GM18511 (cell line): ENCODE measurements around the gene EHBP1L1.

ENCODE experiments used
- ATAC-seq: cut with Tn5 transposase; IDR thresholded peaks from one replicate; pipeline ENCODE4 v1.9.1; 2021; ENCODE audit warnings: mild to moderate bottlenecking, moderate library complexity; ENCODE audit not compliant: unreplicated experiment

The EHBP1L1 gene

DNA sequence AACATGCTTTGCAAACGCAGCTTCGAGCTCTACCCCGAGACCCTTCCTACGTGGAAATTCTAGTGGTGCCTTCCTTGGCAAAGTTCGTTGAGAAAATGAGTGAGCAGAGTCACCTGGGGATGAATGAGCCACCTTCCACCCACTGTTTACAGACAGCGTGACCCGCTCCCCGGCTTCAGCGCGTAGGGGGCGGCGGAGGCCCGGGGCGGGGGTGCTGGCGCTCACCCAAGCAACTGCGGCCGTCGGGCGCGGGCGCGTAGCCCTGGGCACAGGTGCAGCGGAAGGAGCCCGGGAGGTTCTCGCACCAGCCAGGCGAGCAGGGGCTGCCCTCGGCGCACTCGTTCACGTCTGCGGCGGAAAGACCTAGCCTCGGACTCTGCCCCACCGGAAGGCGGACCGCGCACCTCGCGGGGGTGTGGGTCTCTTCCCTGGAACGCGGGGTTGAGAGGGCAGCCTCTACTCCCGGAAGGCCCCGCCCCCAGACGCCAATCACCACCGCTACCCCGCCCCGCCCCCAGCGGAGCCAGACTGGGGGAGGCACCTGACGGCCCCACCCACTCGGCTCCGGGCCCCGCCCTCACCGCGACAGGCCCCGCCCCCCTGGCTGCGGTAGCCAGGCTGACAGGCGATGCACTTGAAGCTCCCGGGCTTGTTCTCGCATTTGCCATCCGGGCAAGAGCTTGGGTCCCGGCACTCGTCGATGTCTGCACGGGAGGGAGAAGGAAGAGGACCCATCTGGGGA lies 29.5 kb upstream of the EHBP1L1 start:
- peak; percentile 64 for ATAC-seq

GRCh38 chr11:65547446-65548125 lies 28.3 kb upstream of the EHBP1L1 start:
- ATAC-seq: no peak

- no peak for ATAC-seq
These were observed 27.5 kb upstream of the EHBP1L1 start for GRCh38 chr11:65548395-65548794.

GRCh38 chr11:65549096-65549495 lies 26.8 kb upstream of the EHBP1L1 start:
- ATAC-seq: no peak

DNA sequence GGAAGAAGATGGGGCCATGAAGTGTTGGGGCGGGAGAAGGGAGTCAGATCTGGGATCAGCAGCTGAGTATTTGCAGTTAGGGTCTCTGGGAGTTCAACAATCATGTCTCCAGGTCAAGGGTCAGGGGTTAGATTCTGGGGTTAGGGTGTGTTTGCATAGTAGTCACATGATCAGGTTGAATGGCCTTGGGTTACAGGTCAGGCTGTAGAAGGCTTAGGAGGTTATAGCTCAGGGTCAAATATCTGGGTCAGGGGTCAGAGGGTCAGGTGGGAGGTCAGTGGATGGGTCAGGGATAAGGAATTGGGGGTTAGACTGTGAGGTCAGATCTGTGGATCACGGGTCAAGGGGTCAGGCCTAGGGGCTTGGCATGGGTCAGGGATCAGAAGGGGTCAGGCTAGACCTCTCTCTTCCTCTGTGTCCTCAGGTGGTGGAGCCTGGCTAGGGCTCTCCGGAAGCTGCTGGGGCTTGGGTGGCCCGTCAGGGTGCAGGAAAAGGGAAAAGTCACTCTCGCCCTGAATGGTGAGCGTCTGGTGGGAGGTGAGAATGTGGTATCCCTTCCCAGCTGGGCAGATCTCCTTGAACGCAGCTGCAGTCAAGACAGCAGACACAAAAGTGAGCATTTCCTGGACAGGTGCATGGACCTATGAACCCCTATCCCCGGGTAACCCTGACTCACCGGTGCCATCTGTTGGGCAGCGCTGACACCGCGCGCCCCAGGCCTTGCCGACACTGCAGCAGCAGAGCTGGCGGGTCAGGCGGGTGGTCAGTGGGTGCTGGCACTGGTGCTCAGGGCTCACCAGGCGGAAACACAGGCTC lies 24.1 kb upstream of the EHBP1L1 start:
- peak; percentile 58 for ATAC-seq

DNA sequence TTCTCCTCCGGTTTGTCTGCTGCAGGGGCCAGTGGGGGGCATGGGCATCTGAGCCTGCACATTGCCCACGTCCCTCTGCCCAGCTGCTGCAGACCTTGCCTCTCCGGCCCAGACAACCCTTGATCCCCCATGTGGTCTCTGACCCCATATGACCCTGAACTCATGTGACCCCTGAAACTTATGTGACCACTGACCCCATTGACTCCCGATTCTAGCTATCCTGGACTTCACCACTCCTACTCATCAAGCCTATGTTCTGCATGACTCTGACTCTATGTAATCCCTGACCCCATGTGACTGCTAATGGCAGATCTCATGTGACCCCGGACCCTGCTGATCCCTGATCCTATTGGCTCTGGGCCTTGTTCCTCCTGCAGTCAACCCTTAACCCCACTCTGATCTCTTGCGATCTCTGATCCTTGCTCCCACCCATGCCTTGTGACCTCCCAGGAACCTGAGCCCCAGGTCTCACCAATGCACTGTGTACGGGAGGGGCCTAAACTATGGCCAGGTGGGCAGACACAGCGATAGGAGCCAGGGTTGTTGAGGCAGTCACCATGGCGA lies 23.4 kb upstream of the EHBP1L1 start:
- no peak for ATAC-seq

DNA sequence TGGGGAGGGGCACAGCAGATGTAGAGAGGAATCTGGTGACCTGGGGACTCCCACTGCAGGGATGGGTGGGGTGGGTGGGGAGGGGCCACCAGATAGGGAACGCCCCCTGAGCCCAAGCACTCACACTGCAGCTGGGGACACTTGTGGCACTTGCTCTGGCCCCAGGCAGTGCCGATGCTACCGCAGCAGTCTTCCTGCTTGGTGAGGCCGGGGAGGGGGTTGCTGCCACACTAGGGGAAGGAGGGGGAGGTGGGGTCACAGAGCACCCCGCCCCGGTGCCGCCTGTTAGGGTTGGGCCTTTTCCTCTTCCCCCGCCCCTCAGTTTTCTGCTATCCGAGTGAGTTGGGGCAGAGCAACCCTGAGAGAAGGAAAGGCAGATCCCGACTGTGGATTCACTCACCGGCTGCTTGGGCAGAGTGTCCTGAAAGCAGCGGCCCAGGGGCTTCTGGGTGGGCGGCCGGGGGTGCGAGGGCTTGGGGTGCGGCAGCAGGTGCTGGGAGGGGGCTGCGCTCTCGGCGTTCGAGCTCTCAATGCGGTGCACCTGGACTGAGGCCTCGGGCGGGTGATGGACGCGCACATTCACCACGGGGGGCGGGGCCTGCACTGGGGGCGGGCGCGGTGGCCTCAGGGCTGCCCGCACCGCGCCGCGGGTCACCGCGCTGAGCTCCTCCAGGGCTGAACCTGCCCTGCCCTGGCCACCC lies 22.4 kb upstream of the EHBP1L1 start:
- no peak for ATAC-seq

DNA sequence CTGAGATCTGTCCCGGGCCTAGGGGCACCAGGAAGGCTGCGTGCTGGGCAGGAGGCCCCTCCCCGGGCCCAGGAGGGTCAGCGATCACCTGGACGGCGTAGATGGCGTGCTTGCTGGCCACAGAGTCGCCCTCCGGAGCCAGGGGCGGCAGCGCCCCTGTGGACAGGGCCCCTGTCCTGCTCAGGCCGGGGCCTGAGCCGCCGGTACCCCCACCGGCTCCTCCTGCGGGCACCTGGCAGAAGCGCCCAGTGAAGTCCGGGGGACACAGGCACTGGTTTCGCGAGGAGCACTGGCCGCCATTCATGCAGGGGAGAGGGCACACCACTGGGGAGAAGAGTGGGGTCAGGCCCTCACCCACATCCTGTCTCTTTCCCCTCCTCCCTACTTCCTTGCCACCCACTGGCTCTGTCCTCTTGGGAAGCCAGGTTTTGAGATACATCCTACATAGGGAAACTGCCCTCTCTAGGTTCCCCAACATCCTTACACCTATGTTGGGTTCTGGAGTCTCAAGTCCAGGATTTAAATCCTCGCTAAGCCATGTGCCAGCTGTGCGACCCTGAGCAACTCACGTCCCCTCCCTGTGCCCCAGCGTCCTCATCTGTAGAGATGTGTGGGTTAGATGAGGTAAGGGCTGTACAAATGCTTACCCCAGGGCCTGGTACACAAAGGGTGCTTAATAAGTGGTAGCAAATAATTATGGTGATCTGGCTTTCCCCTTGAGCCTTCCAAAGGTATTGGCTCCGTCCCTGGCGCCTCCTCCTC lies 21.6 kb upstream of the EHBP1L1 start:
- ATAC-seq: no peak

DNA sequence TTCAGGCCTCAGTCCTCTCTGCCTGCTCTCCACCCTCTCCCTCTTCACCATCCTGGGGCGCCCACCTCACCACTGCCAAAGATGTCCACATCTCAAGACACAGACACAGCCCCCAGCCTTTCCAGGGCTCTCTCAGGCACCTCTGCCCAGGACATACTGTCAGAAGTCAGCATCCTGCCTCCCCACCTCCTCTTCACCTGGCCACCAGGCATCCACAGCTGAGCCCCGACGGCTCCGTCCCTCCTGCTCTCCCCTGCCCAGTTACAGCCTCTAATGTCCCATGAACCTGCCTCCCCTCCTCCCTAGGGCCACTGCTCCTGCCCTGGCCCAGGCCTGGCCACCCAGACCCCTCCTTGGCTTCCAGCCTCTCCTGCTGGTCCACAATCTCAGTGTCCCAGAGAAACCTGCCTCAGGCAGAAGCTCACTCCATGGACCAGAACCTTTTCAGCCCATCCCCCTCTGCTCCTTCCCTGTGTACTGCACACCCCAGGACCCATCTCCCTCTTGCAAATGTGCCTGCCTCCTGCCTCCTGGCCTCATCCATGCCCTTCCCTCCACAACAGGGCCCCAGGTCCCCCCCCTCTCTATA lies 20.9 kb upstream of the EHBP1L1 start:
- no peak for ATAC-seq

DNA sequence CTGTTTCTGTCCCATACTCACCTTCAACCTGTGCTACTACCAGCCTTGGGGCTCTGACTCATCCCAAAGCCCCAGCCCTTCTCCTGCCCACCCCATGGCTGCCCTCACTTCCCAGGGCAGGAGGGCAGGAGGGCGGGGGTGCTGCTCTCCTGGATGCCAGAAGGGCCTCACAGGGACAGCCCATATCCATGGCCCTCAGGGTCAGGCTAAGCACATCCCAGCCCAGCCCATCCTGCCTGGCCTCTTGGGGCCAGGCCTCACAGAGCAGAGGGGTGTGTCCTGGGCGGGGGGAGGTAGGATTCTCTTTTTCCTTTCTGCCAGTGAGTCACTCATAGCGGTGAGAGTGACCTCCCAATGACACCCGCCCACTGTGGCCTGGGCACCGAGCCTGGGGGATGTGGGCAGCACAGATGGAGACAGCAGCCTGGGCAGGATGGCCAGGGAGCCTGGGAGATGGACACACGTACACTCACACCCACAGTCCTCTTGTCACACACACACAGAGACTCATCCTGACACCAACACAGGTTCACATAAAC lies 20.1 kb upstream of the EHBP1L1 start:
- ATAC-seq: no peak

DNA sequence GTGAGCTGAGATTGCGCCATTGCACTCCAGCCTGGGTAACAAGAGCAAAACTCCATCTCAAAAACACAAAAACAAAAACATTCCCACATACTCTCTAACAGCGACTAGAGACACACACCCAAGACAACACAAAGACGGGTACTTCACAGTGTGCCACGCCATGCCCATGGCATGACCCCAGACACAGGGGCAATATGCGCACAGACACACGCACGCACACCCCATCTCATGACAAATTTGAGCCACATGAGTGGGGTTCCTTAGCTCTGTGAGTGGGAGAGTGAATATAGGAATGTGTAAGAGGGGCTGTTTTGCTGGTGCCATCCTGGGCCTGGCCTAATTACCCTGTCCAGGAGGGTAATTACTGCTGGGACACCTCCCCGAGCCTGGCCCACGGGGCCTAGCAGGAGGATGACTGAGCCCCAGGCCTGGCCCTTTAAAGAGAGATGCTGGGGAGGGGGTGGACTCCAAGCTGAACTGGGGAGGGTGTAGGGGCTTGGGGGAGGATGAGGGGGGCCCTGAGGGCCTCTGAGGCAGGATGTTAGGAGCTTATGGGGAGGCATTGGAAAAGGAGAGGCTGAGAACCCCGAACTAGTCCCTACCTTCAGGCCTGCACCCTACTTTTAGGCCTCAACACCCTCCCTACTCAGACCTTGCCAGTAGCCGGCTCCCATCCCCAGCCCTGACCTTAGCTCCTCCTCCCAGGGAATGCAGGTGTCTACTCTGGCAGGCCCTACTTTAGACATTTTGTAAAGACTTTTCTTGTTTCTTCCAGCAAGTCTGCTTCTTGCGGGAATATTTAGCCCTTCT lies 19.2 kb upstream of the EHBP1L1 start:
- no peak for ATAC-seq

DNA sequence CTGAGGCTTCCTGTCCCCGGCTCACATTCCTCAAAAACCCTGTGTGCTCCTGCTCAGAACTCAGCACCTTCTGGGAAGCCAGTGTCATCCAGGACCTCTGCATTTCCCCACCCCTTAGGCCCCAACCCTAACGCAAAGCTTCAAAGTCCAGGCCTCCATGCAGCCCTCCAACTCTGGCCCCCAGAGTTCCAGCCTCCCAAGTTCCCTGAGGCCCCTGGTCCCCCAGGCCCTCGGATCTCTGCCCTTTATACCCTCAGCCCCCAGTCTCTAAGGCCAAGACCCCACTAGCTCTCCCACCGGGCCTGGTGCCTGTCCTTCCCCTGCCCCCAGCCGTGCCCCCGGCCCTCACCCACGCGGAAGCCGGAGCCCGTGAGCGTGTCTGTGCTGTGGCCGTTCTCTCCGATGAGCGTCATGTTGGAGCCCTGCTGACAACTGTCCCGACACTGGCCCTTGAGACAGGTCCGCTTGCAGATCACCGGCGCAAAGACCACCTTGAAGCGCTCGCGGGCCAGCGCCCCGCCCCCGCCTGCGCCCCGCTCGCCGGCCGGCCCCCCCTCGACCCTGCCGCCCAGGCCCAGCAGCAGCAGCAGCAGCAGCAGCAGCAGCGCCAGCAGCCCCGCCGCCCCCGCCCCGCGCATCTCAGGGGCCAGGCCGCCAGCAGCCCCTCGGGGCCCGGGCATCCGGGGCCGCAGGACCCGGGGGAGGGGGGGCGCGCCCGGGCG lies 18.4 kb upstream of the EHBP1L1 start:
- no peak for ATAC-seq

DNA sequence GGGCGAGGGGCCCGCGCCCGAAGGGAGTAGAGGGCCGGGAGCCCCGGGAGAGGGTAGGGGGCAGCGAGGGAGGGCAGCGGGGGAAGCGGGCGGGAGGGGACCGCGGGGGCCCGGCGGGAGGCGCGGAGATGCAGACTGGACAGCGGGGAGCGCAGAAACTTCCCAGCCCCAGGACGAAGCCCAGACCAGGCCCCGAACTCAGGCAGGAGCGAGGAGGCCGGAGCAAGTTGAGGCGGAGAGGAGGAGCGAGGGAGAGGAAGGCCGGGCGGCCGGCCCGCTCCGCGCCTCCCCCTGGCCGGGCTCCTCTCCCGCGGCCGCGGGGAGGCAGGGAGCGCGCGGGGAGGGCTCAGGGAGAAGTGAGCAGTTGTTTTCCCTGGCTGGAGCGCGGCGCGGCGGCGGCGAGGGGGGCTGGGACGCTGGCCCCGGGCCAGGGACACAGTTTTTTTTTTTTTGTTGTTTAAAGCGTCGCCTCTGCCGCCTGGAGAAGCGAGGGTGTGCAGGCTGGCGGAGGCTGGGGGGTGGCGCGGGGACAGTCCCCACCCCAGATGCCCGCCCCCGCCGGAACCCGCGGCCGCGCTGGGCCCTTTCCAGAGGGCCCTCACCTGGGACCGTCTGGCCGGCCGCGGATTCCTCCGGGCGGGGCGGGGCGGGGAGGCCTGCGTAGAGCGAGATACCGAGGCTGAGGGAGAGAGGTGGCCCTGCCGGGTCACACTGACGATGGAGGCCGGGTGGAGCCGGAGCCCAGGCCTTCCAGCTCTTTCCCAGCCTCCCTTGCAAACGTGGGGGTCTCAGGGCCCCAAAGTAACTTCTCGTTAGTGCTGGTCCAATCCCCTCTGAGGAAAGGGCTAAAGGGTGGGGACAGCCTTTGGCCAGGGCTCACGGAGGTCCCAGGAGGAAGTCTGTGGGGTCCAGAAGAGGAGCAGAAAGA lies 17.6 kb upstream of the EHBP1L1 start, which contains the start of gene LTBP3:
TSS of gene LTBP3 (minus strand) at position 358 of the 928 bp plus-strand sequence. CDS start 400 bp downstream, outside the sequence.
- no peak for ATAC-seq

DNA sequence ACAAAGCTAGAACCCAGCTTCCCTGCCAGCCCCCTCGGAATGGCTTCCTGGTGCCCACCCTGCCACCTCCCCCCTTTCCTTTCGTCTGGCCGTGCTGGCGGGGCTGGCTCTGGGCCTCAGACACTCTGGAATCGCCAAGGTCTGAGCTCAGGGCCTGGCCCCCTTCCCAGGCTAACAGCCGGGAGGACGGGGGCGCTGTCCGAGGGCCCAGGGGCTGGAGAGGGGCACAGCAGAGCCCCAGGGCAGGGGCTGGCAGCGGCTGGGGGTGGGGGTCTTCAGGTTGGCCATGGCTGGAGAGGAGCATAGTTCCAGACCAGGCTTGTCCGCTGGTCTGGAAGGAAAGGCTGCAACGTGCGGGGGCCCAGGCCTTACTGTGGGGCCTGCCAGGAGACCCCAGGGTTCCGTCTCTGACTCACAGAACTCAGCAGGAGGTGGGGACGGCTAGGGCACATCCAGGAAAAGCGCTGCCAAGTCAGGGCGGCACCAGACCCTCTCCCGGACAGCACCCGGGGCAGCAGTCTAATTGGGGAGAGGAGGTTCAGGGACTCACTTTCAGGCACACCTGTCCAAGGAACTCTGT lies 16.8 kb upstream of the EHBP1L1 start:
- ATAC-seq: no peak

DNA sequence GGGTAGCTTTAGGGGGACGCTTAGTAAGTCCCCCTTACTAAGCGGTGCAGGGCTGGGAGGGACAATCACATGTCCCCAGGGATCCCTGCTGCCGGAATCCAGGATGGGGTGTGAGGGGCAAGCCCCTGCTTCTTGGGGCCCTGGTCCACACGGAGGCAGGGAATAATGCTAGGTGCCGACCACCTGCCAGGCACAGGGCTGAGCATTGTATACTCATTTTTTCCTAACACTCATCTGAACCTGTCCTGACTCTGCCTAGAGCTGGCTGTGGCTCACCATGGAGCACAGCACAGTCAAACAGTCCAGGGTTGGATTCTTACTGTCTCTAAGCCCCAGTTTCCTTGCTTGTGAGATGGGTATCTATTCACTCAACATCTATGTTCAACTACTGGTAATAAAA lies 16.3 kb upstream of the EHBP1L1 start:
- ATAC-seq: no peak

DNA sequence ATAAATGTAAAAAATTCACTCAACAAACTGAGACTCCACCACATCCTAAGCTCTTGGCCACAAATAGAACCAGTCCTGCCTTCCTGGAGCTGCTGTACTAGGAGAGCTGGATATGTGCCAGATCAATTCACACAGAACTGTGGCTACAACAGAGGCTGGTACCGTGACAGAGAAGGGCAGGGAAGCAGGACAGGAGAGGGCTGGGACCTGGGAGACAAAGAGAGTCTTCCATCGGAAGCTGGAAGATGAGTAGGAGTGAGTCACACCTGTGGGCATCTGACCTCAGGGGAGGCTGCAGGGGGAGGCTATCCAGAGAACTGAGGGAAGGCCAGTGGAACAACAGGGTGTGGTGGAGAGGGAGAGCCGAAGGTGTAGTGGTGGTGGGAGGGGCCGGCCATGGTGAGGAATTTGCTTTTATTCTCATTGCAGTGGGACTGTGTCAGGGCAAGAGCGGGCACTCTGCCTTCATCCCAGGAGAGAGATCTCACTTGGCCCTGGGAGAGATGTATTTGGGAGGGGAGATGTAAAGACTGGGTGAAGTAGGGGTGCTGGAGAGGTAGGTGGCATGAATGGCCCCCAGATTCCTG lies 15.8 kb upstream of the EHBP1L1 start:
- no peak for ATAC-seq
